C4-2B (cell line): ENCODE results near the gene SLC25A39.
A peak's percentile ranks its signal among the peaks of the same experiment; 100 is the strongest.
"Not testable (repeated sequence)": the region's sequence is repeated elsewhere in the genome, so short reads cannot be mapped to it uniquely, and the experiment has no call there.

Experiments used
- H3K27ac ChIP-seq: fragments of 450-650 bp; 2 replicates; pipeline ENCODE4 v1.5.1; 2017
- ZFX ChIP-seq: fragments of 450-650 bp; IDR thresholded peaks from 2 replicates; pipeline ENCODE4 v1.6.1; 2017
- TF ChIP-seq, protein P1 (sequence below): fragments of 450-650 bp; conservative IDR thresholded peaks from 2 replicates; pipeline ENCODE4 v1.5.1; 2017; ENCODE audit warnings: mild to moderate bottlenecking

SLC25A39 gene

DNA sequence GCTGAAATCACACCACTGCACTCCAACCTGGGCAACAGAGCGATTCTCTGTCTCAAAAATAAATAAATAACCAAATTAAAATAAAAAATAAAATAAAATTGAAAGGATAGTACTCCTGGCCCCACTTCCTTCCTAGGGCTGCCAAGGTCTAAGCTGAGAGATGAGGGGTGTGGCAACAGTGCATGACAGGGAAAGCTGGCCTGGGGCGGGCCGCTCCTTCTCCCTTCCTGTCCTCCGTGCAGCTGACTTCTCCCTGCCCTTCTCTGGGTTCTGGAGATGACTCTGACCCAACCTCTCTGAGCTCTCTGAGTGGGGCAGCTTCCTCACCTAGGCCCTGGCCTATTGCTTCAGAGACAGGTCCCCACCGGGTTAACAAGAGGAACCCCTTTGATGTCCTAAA lies 8.7 kb upstream of the SLC25A39 start:
- TF ChIP-seq, protein P1, sequence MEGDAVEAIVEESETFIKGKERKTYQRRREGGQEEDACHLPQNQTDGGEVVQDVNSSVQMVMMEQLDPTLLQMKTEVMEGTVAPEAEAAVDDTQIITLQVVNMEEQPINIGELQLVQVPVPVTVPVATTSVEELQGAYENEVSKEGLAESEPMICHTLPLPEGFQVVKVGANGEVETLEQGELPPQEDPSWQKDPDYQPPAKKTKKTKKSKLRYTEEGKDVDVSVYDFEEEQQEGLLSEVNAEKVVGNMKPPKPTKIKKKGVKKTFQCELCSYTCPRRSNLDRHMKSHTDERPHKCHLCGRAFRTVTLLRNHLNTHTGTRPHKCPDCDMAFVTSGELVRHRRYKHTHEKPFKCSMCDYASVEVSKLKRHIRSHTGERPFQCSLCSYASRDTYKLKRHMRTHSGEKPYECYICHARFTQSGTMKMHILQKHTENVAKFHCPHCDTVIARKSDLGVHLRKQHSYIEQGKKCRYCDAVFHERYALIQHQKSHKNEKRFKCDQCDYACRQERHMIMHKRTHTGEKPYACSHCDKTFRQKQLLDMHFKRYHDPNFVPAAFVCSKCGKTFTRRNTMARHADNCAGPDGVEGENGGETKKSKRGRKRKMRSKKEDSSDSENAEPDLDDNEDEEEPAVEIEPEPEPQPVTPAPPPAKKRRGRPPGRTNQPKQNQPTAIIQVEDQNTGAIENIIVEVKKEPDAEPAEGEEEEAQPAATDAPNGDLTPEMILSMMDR, result no peak
- no peak for TF ChIP-seq ZFX
- no peak overlapping the region for H3K27ac ChIP-seq

DNA sequence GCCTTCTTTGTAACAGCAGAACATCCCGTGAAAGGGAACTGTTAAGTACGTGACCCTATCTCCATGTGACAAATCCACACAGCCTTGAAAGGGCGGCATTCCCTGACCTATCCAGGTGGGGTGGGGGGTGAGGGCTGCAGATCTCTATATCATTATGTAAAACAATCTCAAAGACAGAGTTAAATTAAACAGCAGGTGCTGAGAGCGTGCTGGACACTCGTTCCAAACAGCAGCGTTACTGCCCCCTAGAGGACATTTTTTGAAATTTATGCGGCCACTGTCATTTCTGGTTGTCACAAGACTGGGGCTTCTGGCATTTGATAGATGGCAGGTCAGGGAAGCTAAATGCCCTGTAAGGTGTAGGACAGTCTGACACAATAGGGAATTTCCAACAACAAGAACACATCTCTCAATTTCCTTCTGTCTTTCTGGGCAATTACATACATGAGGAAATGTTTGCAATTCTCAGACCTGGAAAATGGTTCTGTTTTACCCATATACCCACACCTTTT lies 6.7 kb upstream of the SLC25A39 start:
- no peak overlapping the region for H3K27ac ChIP-seq
- TF ChIP-seq ZFX, result no peak
- TF ChIP-seq, protein P1, result peak; percentile 80

DNA sequence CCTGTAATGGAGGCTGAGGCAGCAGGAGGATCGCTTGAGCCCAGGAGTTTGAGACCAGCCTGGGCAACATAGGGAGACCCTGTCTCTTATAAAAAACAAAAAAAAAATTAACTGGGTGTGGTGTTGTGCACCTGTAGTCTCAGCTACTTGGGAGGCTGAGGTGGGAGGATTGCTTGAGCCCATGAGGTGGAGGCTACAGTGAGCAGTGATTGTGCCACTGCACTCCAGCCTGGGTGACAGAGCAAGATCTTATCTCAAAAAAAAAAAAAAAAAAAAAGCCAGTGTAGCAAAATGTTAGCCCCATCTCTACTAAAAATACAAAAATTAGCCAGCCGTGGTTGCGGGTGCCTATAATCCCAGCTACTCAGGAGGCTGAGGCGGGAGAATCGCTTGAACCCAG lies 5.6 kb upstream of the SLC25A39 start:
- not testable (repeated sequence) for H3K27ac ChIP-seq

DNA sequence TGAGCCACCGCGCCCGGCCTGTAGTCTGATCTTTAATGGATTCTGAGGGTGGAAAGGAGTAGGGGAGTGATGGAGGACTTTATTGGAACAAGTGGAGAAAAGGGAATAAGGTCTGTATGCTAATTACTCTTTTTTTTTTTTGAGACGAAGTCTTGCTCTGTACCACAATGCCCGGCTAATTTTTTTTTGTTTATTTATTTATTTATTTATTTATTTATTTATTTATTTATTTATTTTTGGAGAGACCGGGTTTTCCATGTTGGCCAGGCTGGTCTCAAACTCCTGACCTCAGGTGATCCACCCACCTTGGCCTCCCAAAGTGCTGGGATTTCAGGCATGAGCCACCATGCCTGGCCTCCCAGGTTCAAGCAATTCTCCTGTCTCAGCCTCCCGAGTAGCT lies 4.9 kb upstream of the SLC25A39 start:
- H3K27ac ChIP-seq, result not testable (repeated sequence)

DNA sequence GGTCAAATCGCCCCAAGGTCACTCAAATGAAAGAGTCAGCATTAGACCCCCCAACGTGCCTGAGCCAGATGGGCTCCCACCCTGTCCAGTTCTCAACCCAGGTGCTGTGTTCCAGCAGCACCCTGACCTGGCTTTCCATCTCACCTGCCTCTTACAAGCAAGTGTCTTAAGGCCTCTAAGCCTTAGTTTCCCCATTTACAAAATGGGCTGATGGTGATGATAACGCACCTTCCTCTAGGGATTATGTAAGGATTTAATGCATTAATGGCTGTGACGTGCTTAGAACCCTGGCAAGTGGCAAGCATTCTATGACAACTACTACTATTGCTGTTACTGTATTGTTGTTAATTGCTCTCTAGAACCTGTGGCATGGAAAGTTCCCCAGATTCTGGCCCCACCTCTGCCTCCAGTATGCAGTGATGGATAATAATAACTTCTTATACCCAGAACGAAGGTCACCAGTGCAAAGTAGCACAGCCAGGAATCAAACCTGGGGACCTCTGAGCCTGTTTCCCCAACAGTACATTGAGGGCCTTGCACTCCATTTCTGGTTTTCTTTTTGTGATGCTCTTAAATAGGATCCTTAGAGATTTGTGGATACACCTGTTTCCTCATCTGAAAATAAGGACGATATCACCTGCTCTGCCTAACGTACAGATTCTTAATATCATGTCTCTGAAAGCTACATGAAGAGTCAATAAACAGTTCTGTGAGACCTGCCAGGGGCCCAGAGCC lies 3.3 kb upstream of the SLC25A39 start:
- no peak overlapping the region for H3K27ac ChIP-seq
- no peak for TF ChIP-seq ZFX
- TF ChIP-seq, protein P1, result no peak

DNA sequence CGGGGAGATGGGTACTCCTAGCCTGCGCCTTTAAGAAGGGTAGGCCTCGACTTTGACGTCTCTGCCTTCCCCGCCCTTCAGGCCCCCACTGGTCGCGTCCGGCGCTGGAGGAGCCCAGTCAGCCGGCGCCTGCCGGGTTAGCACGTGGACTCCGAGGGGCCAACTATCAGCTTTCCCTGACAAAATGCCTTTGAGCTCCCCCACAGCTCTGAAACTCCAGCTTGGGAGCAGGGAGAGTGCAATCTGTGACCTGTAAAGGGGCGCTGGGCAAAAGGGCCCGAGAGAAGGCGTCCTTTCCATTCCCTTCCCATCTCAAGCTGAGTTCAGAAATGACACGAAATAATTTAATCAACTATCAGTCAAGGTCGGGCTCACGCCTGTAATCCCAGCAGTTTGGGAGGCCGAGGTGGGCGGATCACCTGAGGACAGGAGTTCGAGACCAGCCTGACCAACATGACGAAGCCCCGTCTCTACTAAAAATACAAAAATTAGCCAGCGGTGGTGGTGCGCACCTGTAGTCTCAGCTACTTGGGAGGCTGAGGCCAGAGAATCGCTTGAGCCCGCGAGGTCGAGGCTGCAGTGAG lies 2.3 kb upstream of the SLC25A39 start:
- H3K27ac ChIP-seq, result no peak overlapping the region
- TF ChIP-seq, protein P1, result no peak
- no peak for TF ChIP-seq ZFX

DNA sequence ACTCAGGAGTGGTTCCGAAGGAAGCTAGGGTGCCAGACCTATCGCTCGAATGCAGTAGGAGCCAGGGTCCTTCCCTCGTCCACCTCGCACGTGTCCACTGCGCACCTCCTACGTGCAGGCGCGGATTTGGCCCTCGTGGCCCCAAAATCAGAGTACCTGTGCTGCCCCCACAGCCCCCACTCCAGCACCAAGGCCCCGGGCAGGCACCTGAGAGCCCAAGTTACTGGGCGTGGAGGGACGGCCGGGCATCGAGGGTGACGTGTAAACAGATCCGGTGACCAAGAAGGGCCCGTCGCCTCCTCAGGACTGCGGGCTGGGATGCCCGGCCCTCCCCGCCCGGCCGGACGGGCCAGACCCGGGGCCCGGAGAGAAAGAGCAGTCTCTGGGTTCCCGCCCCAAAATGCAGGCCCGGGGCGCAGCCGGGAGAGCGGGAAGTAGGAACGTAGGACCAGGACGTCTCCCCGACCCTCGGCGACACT lies 492 bp downstream of the SLC25A39 start:
- H3K27ac ChIP-seq, result peak overlapping the region; percentile 97
- no peak for TF ChIP-seq ZFX
- TF ChIP-seq, protein P1, result no peak

DNA sequence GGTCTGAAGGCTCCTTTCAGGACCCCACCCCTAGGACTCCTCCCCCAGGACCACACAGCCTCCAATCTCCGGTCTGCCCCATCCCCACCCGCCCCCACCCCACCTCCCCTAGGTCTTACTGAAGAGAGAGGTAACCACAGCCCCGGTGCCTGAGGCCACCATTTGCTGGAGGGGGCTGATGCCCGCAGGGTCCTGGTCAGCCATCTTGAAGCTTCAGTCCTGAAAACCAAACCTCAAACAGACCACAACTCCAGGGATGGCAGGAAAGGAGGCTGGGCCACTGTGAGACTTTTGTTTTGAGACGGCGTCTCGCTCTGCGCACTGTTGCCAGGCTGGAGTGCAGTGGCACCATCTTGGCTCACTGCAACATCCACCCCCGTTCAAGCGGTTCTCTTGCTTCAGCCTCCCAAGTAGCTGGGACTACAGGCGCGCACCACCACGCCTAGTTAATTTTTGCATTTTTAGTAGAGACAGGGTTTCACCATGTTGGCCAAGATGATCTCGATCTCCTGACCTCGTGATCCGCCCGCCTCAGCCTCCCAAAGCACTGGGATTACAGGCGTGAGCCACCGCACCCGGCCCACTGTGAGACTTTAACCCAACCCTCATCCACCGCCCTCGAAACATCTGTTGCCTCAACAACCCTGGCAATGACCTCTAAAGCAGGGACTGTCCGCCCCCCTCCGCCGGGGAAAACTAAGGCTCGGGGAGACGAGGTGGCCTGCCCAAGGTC lies 1.1 kb downstream of the SLC25A39 start:
- no peak for TF ChIP-seq ZFX
- TF ChIP-seq, protein P1, result no peak
- peak overlapping the region; percentile 97 for H3K27ac ChIP-seq
